ENCODE results near the gene CELSR1.

CELSR1 gene

GRCh38 chr22:46461566-46462180 lies 75.7 kb downstream of the CELSR1 start:
- no peak for DNase-seq (ENCODE audit: low spot score)

GRCh38 chr22:46460857-46461256 lies 76.6 kb downstream of the CELSR1 start:
- DNase-seq (ENCODE audit: low spot score): no peak

- no peak for DNase-seq (ENCODE audit: low spot score)
Measured at GRCh38 chr22:46459347-46460065, 77.9 kb downstream of the CELSR1 start.

GRCh38 chr22:46458525-46458924 lies 78.9 kb downstream of the CELSR1 start:
- DNase-seq (ENCODE audit: low spot score): no peak

GRCh38 chr22:46457502-46458488 lies 79.6 kb downstream of the CELSR1 start:
- DNase-seq (ENCODE audit: low spot score): no peak

- DNase-seq (ENCODE audit: low spot score): no peak
Measured at GRCh38 chr22:46456818-46457163, 80.6 kb downstream of the CELSR1 start.

GRCh38 chr22:46455446-46455845 lies 82.0 kb downstream of the CELSR1 start:
- DNase-seq (ENCODE audit: low spot score): no peak

- DNase-seq (ENCODE audit: low spot score): no peak
Measured at GRCh38 chr22:46454504-46455269, 82.7 kb downstream of the CELSR1 start.

- no peak for DNase-seq (ENCODE audit: low spot score)
Measured at GRCh38 chr22:46453829-46454503, 83.5 kb downstream of the CELSR1 start.

- DNase-seq (ENCODE audit: low spot score): no peak
Measured at GRCh38 chr22:46453006-46453828, 84.2 kb downstream of the CELSR1 start.

GRCh38 chr22:46452195-46453005 lies 85.0 kb downstream of the CELSR1 start:
- DNase-seq (ENCODE audit: low spot score): no peak

GRCh38 chr22:46451741-46452140 lies 85.7 kb downstream of the CELSR1 start:
- no peak for DNase-seq (ENCODE audit: low spot score)

- peak; percentile 22 for DNase-seq (ENCODE audit: low spot score)
Measured at GRCh38 chr22:46450931-46451561, 86.4 kb downstream of the CELSR1 start.

GRCh38 chr22:46449974-46450745 lies 87.3 kb downstream of the CELSR1 start:
- no peak for DNase-seq (ENCODE audit: low spot score)

- no peak for DNase-seq (ENCODE audit: low spot score)
Measured at GRCh38 chr22:46449116-46449691, 88.2 kb downstream of the CELSR1 start.

- DNase-seq (ENCODE audit: low spot score): no peak
Measured at GRCh38 chr22:46448333-46448732, 89.1 kb downstream of the CELSR1 start.

- DNase-seq (ENCODE audit: low spot score): no peak
Measured at GRCh38 chr22:46447906-46448305, 89.5 kb downstream of the CELSR1 start.

- DNase-seq (ENCODE audit: low spot score): no peak
Measured at GRCh38 chr22:46446799-46447198, 90.6 kb downstream of the CELSR1 start.
